HCT116 (cell line): Measurements from ENCODE around the gene SLA2. TPM values are rescaled to one million over a fixed set of nuclear protein-coding genes. Genes with fewer than 3 reads are reported as not detected.
"Not testable (repeated sequence)": the region's sequence is repeated elsewhere in the genome, so short reads cannot be mapped to it uniquely, and the experiment has no call there.

Source experiments
- ATAC-seq: fragments of 200-7000 bp; cut with Tn5 transposase; 2 replicates; pipeline ENCODE4 v1.9.1; 2020; ENCODE audit warnings: mild to moderate bottlenecking, moderate library complexity
- BruUV-seq: library from RNA; stranded (reverse); fragments of 400-500 nt; replicated peaks from 2 replicates; lab custom pipeline; 2021; lab: Mats Ljungman, UMichigan
- CTCF ChIA-PET: fragments of 300-600 bp; sonication (Branson Sonifier 250); formaldehyde crosslinking; loops from one replicate; lab custom pipeline; 2021; ENCODE audit warnings: antibody characterized with exemption; lab: Charles Lee
- POLR2A ChIA-PET: fragments of 300-600, 350-600 bp; sonication (Branson Sonifier 250); formaldehyde crosslinking; loops from one replicate; lab custom pipeline; 2021; ENCODE audit warnings: antibody characterized with exemption; lab: Charles Lee
- RAD21 ChIA-PET, 2 experiments: fragments of 300-600 bp; sonication (Branson Sonifier 250); formaldehyde crosslinking; loops; one replicate each; lab custom pipeline; 2023; ENCODE audit warnings: low total read pairs in 2 of 2; ENCODE audit not compliant: uncharacterized antibody in 2 of 2, unreplicated experiment in 2 of 2, low non-redundant PET in 1 of 2; lab: Charles Lee
- DNase-seq: peaks from one replicate; pipeline ENCODE4 v3.0.0-alpha.2; 2010; ENCODE audit warnings: low read depth, low spot score
- H2AFZ ChIP-seq: fragments of 200-600 bp; shearing (Covaris generic), sonication (generic); 2 replicates; pipeline ENCODE4 v1.6.1; 2017; ENCODE audit warnings: low read depth, mixed run types, mixed read lengths, antibody characterized with exemption, low read length; ENCODE audit not compliant: poor library complexity, severe bottlenecking
- H3K27ac ChIP-seq: 2 replicates; pipeline ENCODE4 v1.5.1; 2012; ENCODE audit warnings: low read depth, low read length
- H3K27me3 ChIP-seq: fragments of 200-600 bp; sonication (generic); 2 replicates; pipeline ENCODE4 v1.6.1; 2016; ENCODE audit warnings: mixed run types, low read length, mixed read lengths; ENCODE audit not compliant: insufficient read depth
- H3K36me3 ChIP-seq, 2 experiments: fragments of 200-500 bp in 1 of 2; fragments of 200-600 bp in 1 of 2; sonication (Bioruptor generic) in 1 of 2; sonication (generic) in 1 of 2; 2 replicates each; pipeline versions ENCODE4 v1.5.1 to v1.6.1; 2014 to 2016; ENCODE audit warnings: low read length in 2 of 2, inconsistent platforms in 1 of 2, mixed read lengths in 1 of 2, mixed run types in 1 of 2; ENCODE audit not compliant: insufficient read depth in 2 of 2, control insufficient read depth in 1 of 2
- H3K4me1 ChIP-seq, 2 experiments: fragments of 200-600 bp in 1 of 2; sonication (generic) in 1 of 2; 2 replicates each; pipeline versions ENCODE4 v1.5.1 to v1.6.1; 2012 to 2017; ENCODE audit warnings: low read length in 2 of 2, inconsistent platforms in 1 of 2, mild to moderate bottlenecking in 1 of 2, mixed read lengths in 1 of 2, mixed run types in 1 of 2, moderate library complexity in 1 of 2; ENCODE audit not compliant: insufficient read depth in 2 of 2, control insufficient read depth in 1 of 2
- H3K4me2 ChIP-seq: fragments of 200-600 bp; sonication (generic); 2 replicates; pipeline ENCODE4 v1.6.1; 2017; ENCODE audit warnings: mixed run types, low read length, mixed read lengths
- H3K4me3 ChIP-seq, 2 experiments: fragments of 200-600 bp in 1 of 2; sonication (generic) in 1 of 2; replicated peaks in 1 of 2; 2 replicates each; pipeline ENCODE4 v1.5.1; 2011 to 2016; ENCODE audit warnings: low read length in 2 of 2, control low read depth in 1 of 2, low read depth in 1 of 2, mild to moderate bottlenecking in 1 of 2, mixed read lengths in 1 of 2, mixed run types in 1 of 2
- H3K79me2 ChIP-seq: fragments of 200-600 bp; sonication (generic); 2 replicates; pipeline ENCODE4 v1.6.1; 2017; ENCODE audit warnings: mild to moderate bottlenecking, mixed run types, low read length, moderate library complexity, mixed read lengths; ENCODE audit not compliant: insufficient read depth
- H3K9ac ChIP-seq: fragments of 200-600 bp; sonication (generic); 2 replicates; pipeline ENCODE4 v1.6.1; 2016; ENCODE audit warnings: low read length, mixed read lengths
- H3K9me2 ChIP-seq: fragments of 200-600 bp; sonication (generic), shearing (Covaris generic); 2 replicates; pipeline ENCODE4 v1.6.1; 2017; ENCODE audit warnings: mixed run types, mild to moderate bottlenecking, moderate library complexity; ENCODE audit not compliant: insufficient read depth
- H3K9me3 ChIP-seq, 2 experiments: fragments of 200-500 bp in 1 of 2; fragments of 200-600 bp in 1 of 2; sonication (Bioruptor generic) in 1 of 2; sonication (generic) in 1 of 2; 2 replicates each; pipeline ENCODE4 v1.6.1; 2014 to 2017; ENCODE audit warnings: low read length in 2 of 2, mixed read lengths in 2 of 2, inconsistent platforms in 1 of 2, low read depth in 1 of 2, mild to moderate bottlenecking in 1 of 2, mixed run types in 1 of 2, moderate library complexity in 1 of 2; ENCODE audit not compliant: control insufficient read depth in 1 of 2, insufficient read depth in 1 of 2
- H4K20me1 ChIP-seq: fragments of 200-600 bp; sonication (generic), shearing (Covaris generic); 2 replicates; pipeline ENCODE4 v1.6.1; 2017; ENCODE audit warnings: mixed run types, mild to moderate bottlenecking, moderate library complexity; ENCODE audit not compliant: insufficient read depth
- ATF3 ChIP-seq: IDR thresholded peaks from 2 replicates; pipeline ENCODE4 v1.6.1; 2012
- CBX3 ChIP-seq: IDR thresholded peaks from 2 replicates; pipeline ENCODE4 v1.6.1; 2012; ENCODE audit warnings: low read depth
- EGR1 ChIP-seq: IDR thresholded peaks from 2 replicates; pipeline ENCODE4 v1.6.1; 2012; ENCODE audit warnings: low read depth
- ELF1 ChIP-seq: IDR thresholded peaks from 2 replicates; pipeline ENCODE4 v1.6.1; 2012; ENCODE audit warnings: low read depth, borderline replicate concordance
- EZH2 ChIP-seq: fragments of 200-600 bp; sonication (generic); IDR thresholded peaks from 2 replicates; pipeline ENCODE4 v1.6.1; 2017; ENCODE audit warnings: antibody characterized with exemption, mixed run types
- FOSL1 ChIP-seq: IDR thresholded peaks from 2 replicates; pipeline ENCODE4 v1.6.1; 2012; ENCODE audit warnings: low read depth
- POLR2A ChIP-seq: IDR thresholded peaks from 2 replicates; pipeline ENCODE4 v1.7.0; 2011; ENCODE audit warnings: borderline replicate concordance; ENCODE audit not compliant: insufficient read depth, insufficient read length; ENCODE audit errors: extremely low read depth
- SP1 ChIP-seq: IDR thresholded peaks from 2 replicates; pipeline ENCODE4 v1.6.1; 2012; ENCODE audit warnings: low read depth
- ZFX ChIP-seq: fragments of 450-650 bp; IDR thresholded peaks from 2 replicates; pipeline ENCODE4 v1.6.1; 2017
- ZNF274 ChIP-seq: fragments of 200-500 bp; sonication (Bioruptor generic); IDR thresholded peaks from 2 replicates; pipeline ENCODE4 v1.6.1; 2014; ENCODE audit warnings: mild to moderate bottlenecking, low read depth, low read length, inconsistent platforms
- intact Hi-C: fragments of 100-400 bp; cut with micrococcal nuclease; formaldehyde crosslinking; loops from 2 replicates; pipeline ENCODE4 v1.10.0; 2022
- total RNA-seq: library from RNA; stranded (reverse); gene quantifications from one replicate; pipeline ENCODE4 v1.2.1, GENCODE V29; 2021; ENCODE audit not compliant: unreplicated experiment

The SLA2 gene
- total RNA-seq, 1 experiment from 2014 or later: 0.12 TPM

GRCh38 chr20:36677422-36677771 lies 31.4 kb upstream of the SLA2 start:
- ATAC-seq (peak; percentile 18; the same call in 1 of the 2 replicates), DNase-seq (no peak)
- RAD21 ChIA-PET: no interaction called here
- Histone ChIP-seq H3K27me3 (no peaks in the 10 kb centered on the region), H3K36me3 (peaks cover 4 to 6% of the 10 kb centered on the region in 2 experiments; a peak in 2 of 4 replicates), H3K79me2 (no peaks in the 10 kb centered on the region), H3K4me2 (no peak overlapping the region), H3K9ac (no peak overlapping the region), H3K27ac (no peak overlapping the region), H3K9me3 (no peaks in the 10 kb centered on the region), H3K4me1 (no peaks in the 10 kb centered on the region), H2AFZ (no peak overlapping the region), H4K20me1 (no peaks in the 10 kb centered on the region), H3K4me3 (no peak overlapping the region), H3K9me2 (no peaks in the 10 kb centered on the region)
- POLR2A ChIA-PET: no interaction called here
- TF ChIP-seq POLR2A (peak; percentile 99), CBX3 (no peak)
- no TSS peak for BruUV-seq
- intact Hi-C loops: no loop called here
- CTCF ChIA-PET: interaction anchor here (1.4 kb wide), 1 partner anchor 131 kb away, joined by 3 read pairs; no protein-coding TSS in a partner anchor

GRCh38 chr20:36676701-36677421 lies 30.9 kb upstream of the SLA2 start:
- no peaks in the 10 kb centered on the region for H4K20me1 ChIP-seq
- TF ChIP-seq ZNF274 (no peak), POLR2A (peak; percentile 93), EZH2 (no peak), EGR1 (no peak), FOSL1 (no peak), ZFX (peak; percentile 42; the same call in 1 of the 2 replicates), ATF3 (no peak), ELF1 (no peak), SP1 (no peak)
- intact Hi-C loops: no loop called here
- no peaks in the 10 kb centered on the region for H3K9me2 ChIP-seq
- H3K27me3 ChIP-seq: no peaks in the 10 kb centered on the region
- no peak overlapping the region for H3K9ac ChIP-seq
- no peaks in the 10 kb centered on the region for H3K9me3 ChIP-seq
- RAD21 ChIA-PET: no interaction called here
- ATAC-seq (peak; percentile 96), DNase-seq (peak; percentile 4)
- no TSS peak for BruUV-seq
- H3K79me2 ChIP-seq: no peaks in the 10 kb centered on the region
- H3K4me1 ChIP-seq: no peaks in the 10 kb centered on the region
- no peak overlapping the region; the same call in 1 of the 2 replicates for H3K27ac ChIP-seq
- CTCF ChIA-PET: no interaction called here
- no peak overlapping the region for H3K4me3 ChIP-seq
- POLR2A ChIA-PET: no interaction called here
- no peak overlapping the region for H3K4me2 ChIP-seq
- H3K36me3 ChIP-seq: peaks cover 4 to 6% of the 10 kb centered on the region in 2 experiments; a peak in 2 of 4 replicates
- H2AFZ ChIP-seq: no peak overlapping the region

GRCh38 chr20:36675545-36675944 lies 29.5 kb upstream of the SLA2 start:
- BruUV-seq, H2AFZ ChIP-seq, ATAC-seq, H4K20me1 ChIP-seq, H3K36me3 ChIP-seq, H3K4me3 ChIP-seq, H3K4me1 ChIP-seq, H3K27ac ChIP-seq, H3K4me2 ChIP-seq, H3K27me3 ChIP-seq, H3K9me2 ChIP-seq, H3K79me2 ChIP-seq, intact Hi-C loops, DNase-seq, POLR2A ChIA-PET, H3K9me3 ChIP-seq, RAD21 ChIA-PET, CTCF ChIA-PET, H3K9ac ChIP-seq: not testable (repeated sequence)
